ENCODE measurements around the gene BABAM2.

GRCh38 chr2:27906074-27906473 lies 15.5 kb downstream of the BABAM2 start:
- TF ChIP-seq, protein P1, sequence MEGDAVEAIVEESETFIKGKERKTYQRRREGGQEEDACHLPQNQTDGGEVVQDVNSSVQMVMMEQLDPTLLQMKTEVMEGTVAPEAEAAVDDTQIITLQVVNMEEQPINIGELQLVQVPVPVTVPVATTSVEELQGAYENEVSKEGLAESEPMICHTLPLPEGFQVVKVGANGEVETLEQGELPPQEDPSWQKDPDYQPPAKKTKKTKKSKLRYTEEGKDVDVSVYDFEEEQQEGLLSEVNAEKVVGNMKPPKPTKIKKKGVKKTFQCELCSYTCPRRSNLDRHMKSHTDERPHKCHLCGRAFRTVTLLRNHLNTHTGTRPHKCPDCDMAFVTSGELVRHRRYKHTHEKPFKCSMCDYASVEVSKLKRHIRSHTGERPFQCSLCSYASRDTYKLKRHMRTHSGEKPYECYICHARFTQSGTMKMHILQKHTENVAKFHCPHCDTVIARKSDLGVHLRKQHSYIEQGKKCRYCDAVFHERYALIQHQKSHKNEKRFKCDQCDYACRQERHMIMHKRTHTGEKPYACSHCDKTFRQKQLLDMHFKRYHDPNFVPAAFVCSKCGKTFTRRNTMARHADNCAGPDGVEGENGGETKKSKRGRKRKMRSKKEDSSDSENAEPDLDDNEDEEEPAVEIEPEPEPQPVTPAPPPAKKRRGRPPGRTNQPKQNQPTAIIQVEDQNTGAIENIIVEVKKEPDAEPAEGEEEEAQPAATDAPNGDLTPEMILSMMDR (IDR thresholded peaks at IDR 0.05; ENCODE audit: insufficient read depth, low read depth, low read length): no peak
- TF ChIP-seq EZH2 (IDR thresholded peaks at IDR 0.05; ENCODE audit: insufficient read depth, low read length): no peak
